OCI-LY1 (cell line): Measurements from ENCODE around the gene UTP3.
"Not testable (repeated sequence)": the region's sequence is repeated elsewhere in the genome, so short reads cannot be mapped to it uniquely, and the experiment has no call there.

Source experiments
- H2AFZ ChIP-seq: fragments of 200-600 bp; sonication (generic), shearing (Covaris generic); 2 replicates; pipeline ENCODE4 v1.6.0; 2014; ENCODE audit warnings: antibody characterized with exemption, mild to moderate bottlenecking, low read length
- H3F3A ChIP-seq: fragments of 200-600 bp; sonication (generic), shearing (Covaris generic); 2 replicates; pipeline ENCODE4 v1.6.0; 2014; ENCODE audit warnings: mild to moderate bottlenecking, antibody characterized with exemption, low read length, moderate library complexity; ENCODE audit not compliant: insufficient read depth
- H3K27ac ChIP-seq: fragments of 200-600 bp; sonication (generic); 2 replicates; pipeline ENCODE4 v1.5.1; 2014; ENCODE audit warnings: low read length, mixed run types, mild to moderate bottlenecking, low read depth; ENCODE audit not compliant: poor library complexity, severe bottlenecking
- H3K27me3 ChIP-seq: fragments of 200-600 bp; sonication (generic); 2 replicates; pipeline ENCODE4 v1.6.0; 2014; ENCODE audit warnings: antibody characterized with exemption, mild to moderate bottlenecking, low read length, moderate library complexity; ENCODE audit not compliant: insufficient read depth
- H3K36me3 ChIP-seq: fragments of 200-600 bp; sonication (generic); 2 replicates; pipeline ENCODE4 v1.6.1; 2014; ENCODE audit warnings: mild to moderate bottlenecking, antibody characterized with exemption, low read length, moderate library complexity, mixed read lengths; ENCODE audit not compliant: insufficient read depth
- H3K4me1 ChIP-seq: fragments of 200-600 bp; sonication (generic); 2 replicates; pipeline ENCODE4 v1.5.1; 2014; ENCODE audit warnings: mild to moderate bottlenecking, low read length, moderate library complexity; ENCODE audit not compliant: insufficient read depth, severe bottlenecking
- H3K4me2 ChIP-seq: fragments of 200-600 bp; sonication (generic), shearing (Covaris generic); 2 replicates; pipeline ENCODE4 v1.6.1; 2014; ENCODE audit warnings: low read length
- H3K4me3 ChIP-seq: fragments of 200-600 bp; sonication (generic); 2 replicates; pipeline ENCODE4 v1.5.1; 2014; ENCODE audit warnings: low read length, low read depth, mild to moderate bottlenecking, mixed read lengths; ENCODE audit not compliant: poor library complexity, severe bottlenecking
- H3K79me2 ChIP-seq: fragments of 200-600 bp; shearing (Covaris generic); 2 replicates; pipeline ENCODE4 v1.6.1; 2016; ENCODE audit warnings: mixed run types, low read length, mixed read lengths; ENCODE audit not compliant: insufficient read depth
- H3K9ac ChIP-seq: fragments of 200-600 bp; sonication (generic), shearing (Covaris generic); 2 replicates; pipeline ENCODE4 v1.6.1; 2014; ENCODE audit warnings: mild to moderate bottlenecking, low read length, mixed read lengths
- H3K9me2 ChIP-seq: fragments of 200-600 bp; sonication (generic), shearing (Covaris generic); 2 replicates; pipeline ENCODE4 v1.6.1; 2014; ENCODE audit warnings: low read depth, mild to moderate bottlenecking, low read length, mixed read lengths
- H3K9me3 ChIP-seq: fragments of 200-600 bp; shearing (Covaris generic); 2 replicates; pipeline ENCODE4 v1.6.1; 2014; ENCODE audit warnings: low read length, mixed read lengths
- H4K20me1 ChIP-seq: fragments of 200-600 bp; sonication (generic), shearing (Covaris generic); 2 replicates; pipeline ENCODE4 v1.6.0; 2016; ENCODE audit warnings: mild to moderate bottlenecking, low read length; ENCODE audit not compliant: insufficient read depth
- CTCF ChIP-seq: fragments of 200-600 bp; sonication (generic), shearing (Covaris generic); IDR thresholded peaks from 2 replicates; pipeline ENCODE4 v1.5.1; 2017; ENCODE audit warnings: mild to moderate bottlenecking, antibody characterized with exemption, low read length, moderate library complexity, mixed read lengths
- EZH2 ChIP-seq: fragments of 200-600 bp; sonication (generic), shearing (Covaris generic); IDR thresholded peaks from 2 replicates; pipeline ENCODE4 v1.8.0; 2017; ENCODE audit warnings: borderline replicate concordance, mixed run types, mild to moderate bottlenecking, antibody characterized with exemption, low read length, moderate library complexity, mixed read lengths

Gene UTP3

GRCh38 chr4:70724463-70724862 lies 36.1 kb downstream of the UTP3 start:
- Histone ChIP-seq H2AFZ (no peak overlapping the region), H3K9me3 (no peaks in the 10 kb centered on the region), H4K20me1 (no peaks in the 10 kb centered on the region), H3K27me3 (no peaks in the 10 kb centered on the region), H3K4me1 (peaks cover 34% of the 10 kb centered on the region), H3K79me2 (peaks cover 45% of the 10 kb centered on the region), H3K4me2 (no peak overlapping the region), H3K4me3 (no peak overlapping the region), H3K9ac (no peak overlapping the region), H3K27ac (no peak overlapping the region), H3K36me3 (0 out of 2 replicates have a peak, but pooled peaks cover 3% of the 10 kb centered on the region), H3F3A (no peaks in the 10 kb centered on the region), H3K9me2 (no peaks in the 10 kb centered on the region)
- TF ChIP-seq CTCF = no peak

- Histone ChIP-seq H3K9me3 (no peaks in the 10 kb centered on the region), H3K9ac (no peak overlapping the region), H3K4me2 (no peak overlapping the region), H3K4me1 (peaks cover 34% of the 10 kb centered on the region), H3K4me3 (no peak overlapping the region), H3F3A (no peaks in the 10 kb centered on the region), H3K27me3 (no peaks in the 10 kb centered on the region), H3K79me2 (peaks cover 39% of the 10 kb centered on the region), H4K20me1 (no peaks in the 10 kb centered on the region), H3K9me2 (no peaks in the 10 kb centered on the region), H2AFZ (no peak overlapping the region), H3K36me3 (0 out of 2 replicates have a peak, but pooled peaks cover 3% of the 10 kb centered on the region), H3K27ac (no peak overlapping the region)
- TF ChIP-seq CTCF (no peak), EZH2 (no peak)
These were observed 37.3 kb downstream of the UTP3 start for GRCh38 chr4:70725633-70726032.

- H3K9ac ChIP-seq, H3F3A ChIP-seq, H3K9me3 ChIP-seq, H3K9me2 ChIP-seq, H2AFZ ChIP-seq, H3K4me3 ChIP-seq, H3K27me3 ChIP-seq, H3K36me3 ChIP-seq, H3K4me2 ChIP-seq, H3K27ac ChIP-seq, H4K20me1 ChIP-seq: not testable (repeated sequence)
- H3K79me2 ChIP-seq = peaks cover 39% of the 10 kb centered on the region
- peaks cover 38% of the 10 kb centered on the region for H3K4me1 ChIP-seq
These were observed 38.2 kb downstream of the UTP3 start for GRCh38 chr4:70726515-70726914.

DNA sequence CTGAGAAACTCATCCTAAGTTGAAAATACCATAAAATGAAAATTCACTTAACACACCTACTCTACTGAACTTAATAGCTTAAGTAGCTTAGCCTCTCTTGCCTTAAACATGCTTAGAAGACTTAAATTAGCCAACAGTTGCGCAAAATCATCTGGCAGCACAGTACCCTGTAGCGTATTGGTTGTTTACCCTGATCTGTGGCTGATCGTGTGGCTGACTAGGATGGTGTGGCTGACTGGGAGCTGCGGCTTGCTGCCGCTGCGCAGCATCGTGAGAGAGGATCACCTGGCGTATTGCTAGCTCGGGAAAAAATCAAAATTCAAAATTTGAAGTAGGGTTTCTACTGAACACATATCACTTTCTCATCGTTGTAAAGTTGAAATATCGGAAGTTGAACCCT lies 39.8 kb downstream of the UTP3 start:
- TF ChIP-seq EZH2 = no peak
- TF ChIP-seq CTCF = no peak
- Histone ChIP-seq H3K9ac (no peak overlapping the region), H3K4me2 (no peak overlapping the region), H3K9me3 (no peaks in the 10 kb centered on the region), H3K79me2 (peaks cover 31% of the 10 kb centered on the region), H3K36me3 (0 out of 2 replicates have a peak, but pooled peaks cover 3% of the 10 kb centered on the region), H3K4me3 (no peak overlapping the region), H4K20me1 (no peaks in the 10 kb centered on the region), H3K4me1 (peaks cover 29% of the 10 kb centered on the region), H3K9me2 (no peaks in the 10 kb centered on the region), H3F3A (no peaks in the 10 kb centered on the region), H2AFZ (no peak overlapping the region), H3K27me3 (no peaks in the 10 kb centered on the region), H3K27ac (no peak overlapping the region)

DNA sequence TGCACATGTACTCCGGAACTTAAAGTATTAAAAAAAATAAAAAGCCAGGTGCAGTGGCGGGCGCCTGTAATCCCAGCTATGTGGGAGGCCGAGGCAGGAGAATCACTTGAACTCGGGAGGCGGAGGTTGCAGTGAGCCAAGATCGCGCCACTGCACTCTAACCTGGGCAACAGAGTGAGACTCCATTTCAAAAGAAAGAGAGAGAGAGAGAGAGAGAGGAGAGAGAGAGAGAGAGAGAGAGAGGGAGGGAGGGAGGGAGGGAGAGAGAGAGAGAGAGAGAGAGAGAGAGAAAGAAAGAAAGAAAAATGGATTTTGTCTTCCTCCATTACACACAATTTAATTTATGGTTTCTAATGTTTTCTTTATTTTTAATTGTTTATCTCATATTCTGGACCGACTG lies 44.5 kb downstream of the UTP3 start:
- H3K27me3 ChIP-seq, H3K4me2 ChIP-seq, H4K20me1 ChIP-seq, H3K9me2 ChIP-seq, H3K9me3 ChIP-seq, H3K4me3 ChIP-seq, H3K36me3 ChIP-seq, H2AFZ ChIP-seq, H3K9ac ChIP-seq: not testable (repeated sequence)
- Histone ChIP-seq H3K79me2 (peaks cover 35% of the 10 kb centered on the region), H3K27ac (peak overlapping the region; percentile 96), H3F3A (peaks cover 12% of the 10 kb centered on the region), H3K4me1 (peaks cover 70% of the 10 kb centered on the region)
